HG03571 (cell line): ENCODE data around the gene B4GALNT2.
"Not testable (repeated sequence)": the region's sequence is repeated elsewhere in the genome, so short reads cannot be mapped to it uniquely, and the experiment has no call there.

ENCODE experiments used
- ATAC-seq: cut with Tn5 transposase; IDR thresholded peaks from one replicate; pipeline ENCODE4 v1.9.1; 2021; ENCODE audit not compliant: unreplicated experiment

B4GALNT2 gene

GRCh38 chr17:49117587-49118230, 14.9 kb upstream of the B4GALNT2 start:
- no peak for ATAC-seq

GRCh38 chr17:49120166-49120565, 12.4 kb upstream of the B4GALNT2 start:
- ATAC-seq: no peak

GRCh38 chr17:49121696-49122292, 10.8 kb upstream of the B4GALNT2 start:
- ATAC-seq: no peak

GRCh38 chr17:49122566-49122965, 10.0 kb upstream of the B4GALNT2 start:
- ATAC-seq: no peak

GRCh38 chr17:49123061-49123460, 9.5 kb upstream of the B4GALNT2 start:
- ATAC-seq: no peak

GRCh38 chr17:49125449-49125848, 7.1 kb upstream of the B4GALNT2 start:
- ATAC-seq: no peak

GRCh38 chr17:49126183-49126859, 6.2 kb upstream of the B4GALNT2 start:
- not testable (repeated sequence) for ATAC-seq

- not testable (repeated sequence) for ATAC-seq
These were observed 3.1 kb upstream of the B4GALNT2 start for GRCh38 chr17:49129359-49129950.

- ATAC-seq: no peak
These were observed 1.7 kb upstream of the B4GALNT2 start for GRCh38 chr17:49130891-49131290.

GRCh38 chr17:49132317-49132698, 261 bp upstream of the B4GALNT2 start:
- no peak for ATAC-seq

- no peak for ATAC-seq
These were observed 3.8 kb downstream of the B4GALNT2 start for GRCh38 chr17:49136335-49136734.

- not testable (repeated sequence) for ATAC-seq
These were observed 13.1 kb downstream of the B4GALNT2 start for GRCh38 chr17:49145654-49146053.

GRCh38 chr17:49146620-49147306, 14.2 kb downstream of the B4GALNT2 start:
- no peak for ATAC-seq

GRCh38 chr17:49148171-49148570, 15.6 kb downstream of the B4GALNT2 start:
- no peak for ATAC-seq

- ATAC-seq: no peak
These were observed 19.4 kb downstream of the B4GALNT2 start for GRCh38 chr17:49151996-49152395.

- ATAC-seq: no peak
These were observed 23.7 kb downstream of the B4GALNT2 start for GRCh38 chr17:49156256-49156655.

GRCh38 chr17:49157784-49158183, 25.2 kb downstream of the B4GALNT2 start:
- no peak for ATAC-seq

- no peak for ATAC-seq
These were observed 30.3 kb downstream of the B4GALNT2 start for GRCh38 chr17:49162866-49163265.

- no peak for ATAC-seq
These were observed 32.6 kb downstream of the B4GALNT2 start for GRCh38 chr17:49165143-49165542.

GRCh38 chr17:49168706-49169105, 36.1 kb downstream of the B4GALNT2 start:
- no peak for ATAC-seq

GRCh38 chr17:49170216-49170615, 37.6 kb downstream of the B4GALNT2 start:
- ATAC-seq: no peak
